Hematopoietic multipotent progenitor cell (in vitro differentiated cells): ENCODE results near the gene WDR62. TPM values are rescaled to one million over a fixed set of nuclear protein-coding genes. Genes with fewer than 3 reads are reported as not detected.

Source experiments
- total RNA-seq: library from RNA; depleted of rRNA; stranded (reverse); fragments of >200 nt; gene quantifications from one replicate; pipeline ENCODE4 v1.2.3, GENCODE V29; 2012

Gene WDR62
- total RNA-seq, 1 donor: 5.9 TPM

Other genes with a start within 250 kb of the WDR62 start
- gene PRODH2, start 242.1 kb upstream of the WDR62 start, total RNA-seq: not detected
- gene NPHS1, start 202.4 kb upstream of the WDR62 start, total RNA-seq: not detected
- not detected for gene KIRREL2, start 198.0 kb upstream of the WDR62 start, total RNA-seq
- gene APLP1, start 186.3 kb upstream of the WDR62 start, total RNA-seq: not detected
- gene NFKBID, start 154.4 kb upstream of the WDR62 start, total RNA-seq: 50.1 TPM
- gene HCST, start 152.4 kb upstream of the WDR62 start, total RNA-seq: 63.3 TPM
- 25.0 TPM for gene TYROBP, start 146.6 kb upstream of the WDR62 start, total RNA-seq
- 2.4 TPM for gene LRFN3, start 118.5 kb upstream of the WDR62 start, total RNA-seq
- gene SDHAF1, start 59.7 kb upstream of the WDR62 start, total RNA-seq: 34.7 TPM
- gene SYNE4, start 46.1 kb upstream of the WDR62 start, total RNA-seq: under 0.01 TPM
- 13.7 TPM for gene ALKBH6, start 40.7 kb upstream of the WDR62 start, total RNA-seq
- 13.7 TPM for gene CLIP3, start 22.0 kb upstream of the WDR62 start, total RNA-seq
- 8.3 TPM for gene THAP8, start 612 bp upstream of the WDR62 start, total RNA-seq
- gene OVOL3, start 56.2 kb downstream of the WDR62 start, total RNA-seq: not detected
- 47.4 TPM for gene POLR2I, start 60.0 kb downstream of the WDR62 start, total RNA-seq
- 198 TPM for gene TBCB, start 60.6 kb downstream of the WDR62 start, total RNA-seq
- 573 TPM for gene CAPNS1, start 85.2 kb downstream of the WDR62 start, total RNA-seq
- not detected for gene COX7A1, start 97.5 kb downstream of the WDR62 start, total RNA-seq
- 3.2 TPM for gene ZNF565, start 159.8 kb downstream of the WDR62 start, total RNA-seq
- 24.0 TPM for gene ZNF146, start 160.2 kb downstream of the WDR62 start, total RNA-seq